HG02938 (cell line): ENCODE results near the gene PRDM15.

Experiments
- ATAC-seq: cut with Tn5 transposase; IDR thresholded peaks from one replicate; pipeline ENCODE4 v1.9.1; 2021; ENCODE audit warnings: mild to moderate bottlenecking, moderate library complexity; ENCODE audit not compliant: unreplicated experiment

The PRDM15 gene

GRCh38 chr21:41907496-41908258 is 28.5 kb upstream of the PRDM15 start:
- ATAC-seq: no peak

DNA sequence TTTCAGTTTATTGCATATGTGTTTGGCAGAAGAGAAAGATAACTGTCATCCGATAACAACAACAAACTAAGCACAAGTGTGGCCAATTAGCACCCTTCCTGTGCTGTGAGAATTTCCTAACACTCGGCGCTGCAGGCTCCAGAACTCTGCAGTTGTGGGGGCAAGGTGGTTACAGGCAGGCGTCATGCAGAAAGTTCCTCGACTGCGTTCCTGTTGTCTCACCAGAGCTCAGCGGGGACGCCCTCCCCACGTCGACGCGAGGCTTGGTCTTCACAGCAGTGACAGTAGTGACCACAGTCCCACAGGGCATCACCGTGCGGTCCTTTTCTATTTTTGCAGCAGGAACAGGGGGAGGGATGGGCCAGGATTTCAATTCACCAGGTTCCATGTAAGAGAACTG is 27.6 kb upstream of the PRDM15 start:
- ATAC-seq: no peak

DNA sequence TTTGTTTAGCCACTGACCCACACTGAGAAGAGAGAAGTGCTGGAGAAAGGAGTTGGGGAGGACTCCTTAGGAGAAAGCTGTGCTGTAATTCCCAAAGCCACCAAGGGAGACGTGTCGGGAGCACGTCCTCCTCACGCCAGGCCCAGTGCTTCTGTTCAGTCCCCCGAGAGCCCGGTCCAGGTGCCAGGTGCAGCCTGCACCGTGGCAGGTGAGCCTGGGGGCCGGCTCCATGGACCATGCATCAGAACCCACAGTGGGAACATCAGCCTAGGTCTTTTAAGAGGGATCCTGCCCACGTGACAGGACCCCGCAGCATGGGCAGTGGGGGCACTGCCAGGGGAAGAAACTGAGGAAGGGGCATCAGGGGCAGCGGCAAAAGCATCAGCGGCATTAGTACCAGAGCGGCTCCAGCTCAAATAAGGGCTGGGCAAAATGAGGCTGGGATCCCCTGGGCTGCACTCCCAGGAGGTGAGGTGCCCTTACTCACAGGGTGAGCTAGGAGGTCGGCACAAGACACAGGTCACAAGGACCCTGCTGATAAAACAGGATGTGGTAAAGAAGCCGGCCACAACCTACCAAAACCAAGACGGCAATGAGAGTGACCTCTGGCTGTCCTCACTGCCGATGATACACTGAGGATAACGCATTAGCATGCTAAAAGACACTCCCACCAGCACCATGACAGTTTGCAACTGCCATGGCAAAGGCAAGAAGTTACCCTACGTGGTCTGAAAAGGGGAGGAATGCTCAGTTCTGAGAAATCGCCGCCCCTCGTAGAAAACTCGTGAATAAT is 24.6 kb upstream of the PRDM15 start:
- no peak for ATAC-seq

- ATAC-seq: no peak
These were observed 23.8 kb upstream of the PRDM15 start for GRCh38 chr21:41902946-41903345.

GRCh38 chr21:41901782-41902181 is 22.6 kb upstream of the PRDM15 start:
- ATAC-seq: no peak

DNA sequence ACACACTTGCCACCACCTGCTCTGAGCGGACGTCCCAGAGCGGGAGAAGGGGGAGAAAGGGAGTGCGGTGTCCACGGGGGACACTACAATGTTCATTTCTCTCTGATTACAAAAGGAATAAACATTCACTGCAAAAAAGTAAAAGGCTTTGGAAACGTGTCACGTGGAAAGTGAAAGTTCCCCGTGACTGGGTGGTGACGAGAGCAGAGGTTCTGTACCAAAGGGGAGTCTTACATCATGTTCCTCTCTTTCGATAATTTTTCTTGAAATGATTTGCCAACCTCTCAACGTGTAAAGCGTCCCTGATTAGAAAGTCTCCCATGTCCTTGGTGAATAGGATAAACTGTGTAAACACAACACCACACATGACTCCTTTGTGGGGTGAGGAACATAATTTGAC is 22.0 kb upstream of the PRDM15 start:
- ATAC-seq: no peak

DNA sequence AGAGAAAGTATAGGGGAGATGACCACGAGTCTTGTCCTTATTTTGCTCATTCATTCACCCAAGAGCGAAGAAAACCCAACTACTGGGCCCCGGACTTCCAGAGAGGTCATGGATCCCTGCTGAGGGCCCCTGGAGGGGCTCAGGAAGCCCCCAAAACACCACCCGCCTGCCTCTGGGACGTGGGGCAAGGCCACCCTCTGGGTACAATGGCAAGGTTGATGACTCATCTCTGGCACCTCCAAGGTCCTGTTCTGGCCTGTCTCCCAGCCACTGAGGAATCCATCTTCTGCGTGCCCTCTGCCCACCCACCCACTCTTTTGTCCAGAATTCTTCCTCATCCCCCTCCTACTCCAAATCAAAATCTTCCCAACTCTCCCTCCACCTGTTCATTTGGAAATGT is 21.3 kb upstream of the PRDM15 start:
- no peak for ATAC-seq

DNA sequence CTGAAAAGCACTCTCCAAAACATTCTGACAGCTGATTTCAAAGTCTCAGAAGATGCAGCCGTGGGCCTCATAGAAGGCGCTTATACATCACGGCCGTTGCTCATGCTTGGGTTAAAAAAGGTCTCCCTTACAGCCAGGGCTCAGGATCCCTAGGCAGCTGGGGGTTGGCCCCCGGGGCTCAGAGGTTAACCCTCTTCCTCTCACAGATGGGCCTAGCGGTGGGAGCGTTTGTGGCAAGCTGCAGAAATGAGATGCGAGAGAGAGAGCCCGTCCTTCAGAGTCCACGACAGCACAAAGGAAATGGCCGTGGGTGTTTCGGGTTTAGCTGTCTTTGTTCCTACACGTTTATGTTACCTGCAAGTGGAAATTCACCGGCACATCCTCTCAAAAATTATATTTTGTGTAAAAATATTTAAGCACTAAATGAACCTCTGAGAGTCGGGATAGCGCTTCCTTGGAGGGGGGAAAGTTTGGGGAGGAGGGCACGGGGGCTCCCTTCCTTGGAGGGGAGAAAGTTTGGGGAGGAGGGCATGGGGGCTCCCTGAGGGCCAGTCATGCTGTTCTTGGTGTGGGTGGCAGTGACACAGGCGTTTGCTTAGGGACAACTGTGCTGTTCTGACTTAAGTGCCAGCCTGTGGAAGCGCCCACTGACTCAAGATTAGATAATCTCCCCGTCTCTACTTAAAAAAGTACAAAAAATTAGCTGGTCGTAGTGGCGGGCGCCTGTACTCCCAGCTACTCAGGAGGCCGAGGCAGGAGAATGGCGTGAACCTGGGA is 20.5 kb upstream of the PRDM15 start:
- ATAC-seq: no peak

- no peak for ATAC-seq
These were observed 19.9 kb upstream of the PRDM15 start for GRCh38 chr21:41898998-41899397.

DNA sequence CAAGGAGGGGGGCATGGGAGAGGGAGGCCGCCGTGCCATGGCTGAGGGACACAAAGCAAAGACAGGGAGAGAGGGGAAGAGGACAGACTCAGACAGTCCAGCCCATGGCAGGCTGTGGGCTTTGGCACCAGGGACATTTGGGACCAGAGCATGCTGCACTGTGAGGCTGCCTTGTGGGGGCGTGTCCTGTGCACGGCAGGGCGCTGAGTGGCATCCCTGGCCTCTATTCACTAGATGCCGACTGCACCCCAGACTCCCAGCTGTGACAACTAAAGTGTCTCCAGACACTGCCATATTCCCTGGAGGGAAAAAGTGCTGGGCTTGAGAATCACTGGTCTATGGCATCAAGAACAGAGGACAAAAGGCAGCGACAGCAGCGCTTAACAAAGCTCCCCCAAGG is 18.6 kb upstream of the PRDM15 start:
- no peak for ATAC-seq

GRCh38 chr21:41897047-41897669 is 18.0 kb upstream of the PRDM15 start:
- ATAC-seq: no peak

GRCh38 chr21:41895643-41896493 is 16.7 kb upstream of the PRDM15 start:
- no peak for ATAC-seq

DNA sequence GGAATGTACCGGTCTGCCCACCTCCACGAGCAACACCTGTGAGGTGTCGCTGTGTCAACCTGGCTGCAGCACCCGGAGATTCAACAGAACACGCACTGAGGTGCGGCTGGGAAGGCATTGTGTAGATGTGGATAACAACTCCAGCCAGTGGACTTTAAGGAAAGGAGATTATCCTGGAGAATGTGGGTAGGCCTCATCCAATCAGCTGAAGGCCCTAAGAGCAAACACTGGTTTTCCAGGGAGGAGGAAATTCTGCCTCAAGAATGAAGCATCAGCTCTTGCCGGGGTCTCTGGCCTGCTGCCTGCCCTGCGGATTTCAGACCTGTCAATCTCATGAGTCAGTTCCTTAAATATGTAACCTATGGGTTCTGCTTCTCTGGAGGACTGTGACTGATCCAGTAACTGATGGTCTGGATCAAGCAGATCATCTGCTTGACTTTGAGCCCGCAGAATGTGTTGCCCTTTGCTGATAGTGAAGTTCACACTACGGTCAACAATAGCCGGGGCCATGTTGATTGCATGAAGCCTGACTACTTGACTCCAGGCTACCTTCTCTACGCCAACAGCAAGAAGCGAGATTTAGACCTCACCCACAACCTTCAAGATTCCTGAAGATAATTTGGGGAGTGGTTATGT is 15.9 kb upstream of the PRDM15 start:
- no peak for ATAC-seq

DNA sequence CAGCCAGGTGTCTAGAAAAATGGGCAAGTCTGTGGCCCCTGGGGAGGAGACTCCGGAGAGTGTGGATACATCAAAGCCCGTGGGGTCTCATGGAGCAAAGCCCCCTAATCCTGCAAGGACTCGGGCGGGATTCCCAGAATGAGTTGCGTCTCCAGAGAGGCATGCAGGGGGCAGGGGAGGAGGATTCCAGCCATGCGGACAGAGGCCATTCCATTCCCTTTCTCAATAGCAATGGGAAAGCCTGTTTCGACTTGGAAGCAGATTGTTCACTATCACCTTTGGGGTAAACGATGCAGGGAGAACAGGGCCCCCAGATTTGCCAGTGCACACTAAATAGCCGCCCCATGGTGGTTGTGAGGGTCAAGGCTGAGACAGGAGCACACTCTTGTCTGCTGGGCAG is 15.4 kb upstream of the PRDM15 start:
- no peak for ATAC-seq

GRCh38 chr21:41892726-41893125 is 13.6 kb upstream of the PRDM15 start:
- ATAC-seq: no peak

DNA sequence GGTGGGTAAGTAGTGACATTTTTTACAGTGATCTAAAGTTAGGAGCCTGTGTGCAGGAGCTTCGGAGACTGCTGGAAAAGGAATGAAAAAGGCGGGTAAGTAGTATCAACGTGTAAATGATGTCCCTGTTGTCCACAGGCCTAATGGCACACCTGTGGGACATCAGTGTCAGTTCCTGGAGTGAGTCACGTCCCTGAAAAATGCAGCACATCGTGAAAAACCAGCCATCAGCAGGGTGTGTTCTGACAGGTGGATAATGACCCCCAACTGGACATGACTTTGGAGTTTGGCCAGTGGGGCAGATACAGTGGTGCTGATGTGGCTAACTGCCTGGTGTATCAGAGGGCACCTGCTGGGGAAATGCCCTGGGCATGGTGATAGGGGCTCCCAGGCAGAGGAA is 12.0 kb upstream of the PRDM15 start:
- ATAC-seq: no peak

GRCh38 chr21:41890355-41890754 is 11.2 kb upstream of the PRDM15 start:
- no peak for ATAC-seq

DNA sequence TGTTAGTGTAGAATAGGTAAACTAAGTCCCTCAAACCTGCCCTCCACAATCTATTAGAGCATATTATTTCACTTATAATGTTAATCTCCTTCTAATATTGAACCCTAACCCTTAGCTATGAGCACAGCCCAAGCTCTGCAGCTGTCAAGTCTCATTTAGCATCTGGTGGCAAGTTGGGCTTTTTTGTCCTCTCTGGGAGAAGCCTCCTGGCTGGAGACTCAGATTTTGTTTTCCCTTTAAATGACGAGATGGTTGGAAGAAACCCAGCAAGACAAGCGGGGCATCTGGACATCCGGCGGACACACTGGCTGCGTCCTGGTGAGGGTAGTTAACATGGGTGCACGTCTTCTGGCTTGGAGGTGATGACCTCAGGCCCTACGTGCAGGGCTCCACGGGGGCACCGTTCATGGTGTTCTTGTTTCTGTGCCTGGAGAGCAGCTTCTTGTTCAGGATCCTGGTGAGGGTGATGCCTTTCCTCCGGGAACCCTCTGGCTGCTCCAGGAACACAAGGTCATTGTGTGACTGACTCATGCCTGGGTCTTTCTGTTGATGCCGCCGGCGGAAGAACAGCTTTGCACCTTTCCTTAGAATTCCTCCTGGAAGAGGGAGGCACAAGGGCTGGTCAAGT is 9.7 kb upstream of the PRDM15 start:
- ATAC-seq: no peak

- no peak for ATAC-seq
These were observed 8.5 kb upstream of the PRDM15 start for GRCh38 chr21:41887667-41888066.
